Measurements from ENCODE around the gene TNIK.

The TNIK gene

GRCh38 chr3:171163101-171164066, 296.8 kb downstream of the TNIK start:
- DNase-seq (ENCODE audit: low read depth) = no peak

GRCh38 chr3:171160325-171160724, 299.9 kb downstream of the TNIK start:
- no peak for DNase-seq (ENCODE audit: low read depth)

- no peak for DNase-seq (ENCODE audit: low read depth)
Observed at GRCh38 chr3:171159822-171160157, 300.4 kb downstream of the TNIK start.

GRCh38 chr3:171159024-171159821, 301.0 kb downstream of the TNIK start:
- no peak for DNase-seq (ENCODE audit: low read depth)

- DNase-seq (ENCODE audit: low read depth) = no peak
Observed at GRCh38 chr3:171157980-171158379, 302.2 kb downstream of the TNIK start.

GRCh38 chr3:171157286-171157685, 302.9 kb downstream of the TNIK start:
- DNase-seq (ENCODE audit: low read depth) = no peak

- DNase-seq (ENCODE audit: low read depth) = no peak
Observed at GRCh38 chr3:171156401-171157010, 303.7 kb downstream of the TNIK start.

- no peak for DNase-seq (ENCODE audit: low read depth)
Observed at GRCh38 chr3:171155122-171155700, 305.0 kb downstream of the TNIK start.

- no peak for DNase-seq (ENCODE audit: low read depth)
Observed at GRCh38 chr3:171150945-171151344, 309.3 kb downstream of the TNIK start.

- no peak for DNase-seq (ENCODE audit: low read depth)
Observed at GRCh38 chr3:171149526-171150116, 310.6 kb downstream of the TNIK start.

- no peak for DNase-seq (ENCODE audit: low read depth)
Observed at GRCh38 chr3:171145798-171146197, 314.4 kb downstream of the TNIK start.

- no peak for DNase-seq (ENCODE audit: low read depth)
Observed at GRCh38 chr3:171142985-171143384, 317.2 kb downstream of the TNIK start.

GRCh38 chr3:171140246-171140645, 320.0 kb downstream of the TNIK start:
- no peak for DNase-seq (ENCODE audit: low read depth)

- DNase-seq (ENCODE audit: low read depth) = no peak
Observed at GRCh38 chr3:171138027-171138426, 322.2 kb downstream of the TNIK start.

GRCh38 chr3:171135549-171135948, 324.7 kb downstream of the TNIK start:
- no peak for DNase-seq (ENCODE audit: low read depth)

- DNase-seq (ENCODE audit: low read depth) = no peak
Observed at GRCh38 chr3:171133796-171134569, 326.2 kb downstream of the TNIK start.

- no peak for DNase-seq (ENCODE audit: low read depth)
Observed at GRCh38 chr3:171133337-171133736, 326.9 kb downstream of the TNIK start.

GRCh38 chr3:171132873-171133272, 327.3 kb downstream of the TNIK start:
- DNase-seq (ENCODE audit: low read depth) = no peak

- no peak for DNase-seq (ENCODE audit: low read depth)
Observed at GRCh38 chr3:171129827-171130226, 330.4 kb downstream of the TNIK start.

- DNase-seq (ENCODE audit: low read depth) = no peak
Observed at GRCh38 chr3:171127611-171128010, 332.6 kb downstream of the TNIK start.
